Inflammatory macrophage treated with lipopolysaccharide for 1 hour (primary cell): Measurements from ENCODE around the gene CCT8.
"Not testable (repeated sequence)": the region's sequence is repeated elsewhere in the genome, so short reads cannot be mapped to it uniquely, and the experiment has no call there.

Source experiments
- DNase-seq, 2 donors: peaks; one replicate each; pipeline ENCODE4 v3.0.0-alpha.2; 2020 to 2022

The CCT8 gene

GRCh38 chr21:29017639-29018237 is 55.7 kb downstream of the CCT8 start:
- peak; percentile 42 to 48 for DNase-seq

- DNase-seq = not testable (repeated sequence)
Measured at GRCh38 chr21:29011236-29011635, 62.2 kb downstream of the CCT8 start.

GRCh38 chr21:29008367-29008766 is 65.1 kb downstream of the CCT8 start:
- no peak for DNase-seq

GRCh38 chr21:29007810-29008209 is 65.6 kb downstream of the CCT8 start:
- no peak for DNase-seq

GRCh38 chr21:29007135-29007534 is 66.3 kb downstream of the CCT8 start:
- DNase-seq = no peak
